Measurements from ENCODE around the gene CCDC102A. TPM values are rescaled to one million over a fixed set of nuclear protein-coding genes. Genes with fewer than 3 reads are reported as not detected.

CCDC102A gene
- polyA plus RNA-seq, 3 donors, result not detected

DNA sequence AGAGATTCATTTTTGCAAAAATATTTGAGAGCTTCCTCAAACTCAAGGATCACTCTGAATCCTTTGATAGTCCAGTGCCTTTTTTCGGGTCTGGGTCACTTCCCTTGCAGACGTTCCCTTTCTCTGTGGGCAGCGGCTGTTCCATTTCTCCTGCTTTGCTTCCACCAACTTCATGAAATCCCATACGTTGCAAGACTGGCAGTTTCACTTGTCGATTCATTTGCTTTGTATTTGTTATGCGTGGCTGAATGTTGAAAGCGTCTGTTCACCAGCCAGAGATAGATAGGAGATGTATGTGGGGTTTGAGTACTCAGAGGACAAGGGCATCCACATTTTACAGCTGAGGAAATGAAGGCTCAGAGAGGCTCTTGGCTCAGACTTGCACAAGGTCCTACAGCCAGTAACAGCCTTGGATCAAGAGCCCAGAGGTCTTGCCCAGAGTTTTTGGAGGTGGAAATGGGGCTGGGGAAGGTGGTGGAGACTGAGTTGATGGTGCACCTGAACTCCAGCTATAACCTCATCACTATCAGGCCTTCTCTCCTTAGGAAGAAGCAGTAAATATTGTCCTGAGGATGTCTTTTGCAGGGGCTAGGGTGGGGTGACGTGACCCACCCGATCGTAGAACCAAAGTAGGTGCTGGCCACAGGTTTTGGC lies 1.3 kb upstream of the CCDC102A start:
- intact Hi-C loops (cut with micrococcal nuclease), result no loop called here
- Histone ChIP-seq H3K36me3 (replicated peaks in 1 of 2; ENCODE audit: control insufficient read depth in 1 of 2, insufficient read depth in 2 of 2, low read length in 2 of 2) (no peaks in the 10 kb centered on the region), H3K79me2 (ENCODE audit: insufficient read depth, low read length) (no peaks in the 10 kb centered on the region), H3K9ac (ENCODE audit: insufficient read depth, low read length, poor library complexity, severe bottlenecking) (no peak overlapping the region), H3K27ac (ENCODE audit: low read depth in 1 of 2, low read length in 2 of 2) (no peak overlapping the region), H3K4me1 (ENCODE audit: control insufficient read depth in 1 of 2, insufficient read depth in 2 of 2, low read length in 2 of 2) (peaks cover 48 to 60% of the 10 kb centered on the region in 2 donors), H3K27me3 (ENCODE audit: control insufficient read depth in 2 of 2, insufficient read depth in 2 of 2, low read length in 2 of 2) (peaks cover 26 to 81% of the 10 kb centered on the region in 2 donors), H3K4me3 (replicated peaks in 1 of 3; ENCODE audit: low read depth in 2 of 3, low read length in 3 of 3) (peak overlapping the region in 1 of 3 experiments; percentile 60), H3K4me2 (replicated peaks; ENCODE audit: extremely low read depth, low read length, poor library complexity, severe bottlenecking) (no peak overlapping the region), H4K20me1 (ENCODE audit: insufficient read depth, low read length) (peaks cover 15% of the 10 kb centered on the region), H2AFZ (ENCODE audit: insufficient read depth, low read depth, low read length, poor library complexity, severe bottlenecking) (no peak overlapping the region), H3K9me3 (replicated peaks in 1 of 2; ENCODE audit: control insufficient read depth in 1 of 2, insufficient read depth in 1 of 2, low read length in 2 of 2) (no peaks in the 10 kb centered on the region)
- DNase-seq, result peak; percentile 23 to 54 (median 48)
- Mint-ChIP-seq H3K27me3 (ENCODE audit: low read depth in 3 of 3) (peaks cover 80 to 92% (median 83%) of the 10 kb centered on the region in 3 donors), H3K36me3 (peaks cover 4 to 5% of the 10 kb centered on the region in 2 donors), H3K4me3 (peak overlapping the region in 1 of 2 donors; percentile 76), H3K27ac (peak overlapping the region in 4 of 7 donors; percentile 10 to 65 (median 36)), H3K4me1 (peaks cover 59% of the 10 kb centered on the region), H3K9me3 (peaks cover 0 to 19% (median 5%) of the 10 kb centered on the region in 7 donors)
- 0% methylated on average over 2 of the region's 10 CpGs for WGBS (ENCODE audit: insufficient coverage)
- TF ChIP-seq, protein P1, sequence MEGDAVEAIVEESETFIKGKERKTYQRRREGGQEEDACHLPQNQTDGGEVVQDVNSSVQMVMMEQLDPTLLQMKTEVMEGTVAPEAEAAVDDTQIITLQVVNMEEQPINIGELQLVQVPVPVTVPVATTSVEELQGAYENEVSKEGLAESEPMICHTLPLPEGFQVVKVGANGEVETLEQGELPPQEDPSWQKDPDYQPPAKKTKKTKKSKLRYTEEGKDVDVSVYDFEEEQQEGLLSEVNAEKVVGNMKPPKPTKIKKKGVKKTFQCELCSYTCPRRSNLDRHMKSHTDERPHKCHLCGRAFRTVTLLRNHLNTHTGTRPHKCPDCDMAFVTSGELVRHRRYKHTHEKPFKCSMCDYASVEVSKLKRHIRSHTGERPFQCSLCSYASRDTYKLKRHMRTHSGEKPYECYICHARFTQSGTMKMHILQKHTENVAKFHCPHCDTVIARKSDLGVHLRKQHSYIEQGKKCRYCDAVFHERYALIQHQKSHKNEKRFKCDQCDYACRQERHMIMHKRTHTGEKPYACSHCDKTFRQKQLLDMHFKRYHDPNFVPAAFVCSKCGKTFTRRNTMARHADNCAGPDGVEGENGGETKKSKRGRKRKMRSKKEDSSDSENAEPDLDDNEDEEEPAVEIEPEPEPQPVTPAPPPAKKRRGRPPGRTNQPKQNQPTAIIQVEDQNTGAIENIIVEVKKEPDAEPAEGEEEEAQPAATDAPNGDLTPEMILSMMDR (IDR thresholded peaks at IDR 0.05), result no peak

- Histone ChIP-seq H3K27ac (ENCODE audit: low read depth in 1 of 2, low read length in 2 of 2) (no peak overlapping the region), H3K4me2 (replicated peaks; ENCODE audit: extremely low read depth, low read length, poor library complexity, severe bottlenecking) (peak overlapping the region; percentile 81), H3K27me3 (ENCODE audit: control insufficient read depth in 2 of 2, insufficient read depth in 2 of 2, low read length in 2 of 2) (peaks cover 26 to 86% of the 10 kb centered on the region in 2 donors), H4K20me1 (ENCODE audit: insufficient read depth, low read length) (peaks cover 13% of the 10 kb centered on the region), H3K79me2 (ENCODE audit: insufficient read depth, low read length) (no peaks in the 10 kb centered on the region), H3K9me3 (replicated peaks in 1 of 2; ENCODE audit: control insufficient read depth in 1 of 2, insufficient read depth in 1 of 2, low read length in 2 of 2) (no peaks in the 10 kb centered on the region), H3K4me1 (ENCODE audit: control insufficient read depth in 1 of 2, insufficient read depth in 2 of 2, low read length in 2 of 2) (peaks cover 42 to 55% of the 10 kb centered on the region in 2 donors), H3K36me3 (replicated peaks in 1 of 2; ENCODE audit: control insufficient read depth in 1 of 2, insufficient read depth in 2 of 2, low read length in 2 of 2) (no peaks in the 10 kb centered on the region), H3K4me3 (replicated peaks in 1 of 3; ENCODE audit: low read depth in 2 of 3, low read length in 3 of 3) (peak overlapping the region in 1 of 3 experiments; percentile 60), H3K9ac (ENCODE audit: insufficient read depth, low read length, poor library complexity, severe bottlenecking) (no peak overlapping the region), H2AFZ (ENCODE audit: insufficient read depth, low read depth, low read length, poor library complexity, severe bottlenecking) (no peak overlapping the region)
- Mint-ChIP-seq H3K27ac (peak overlapping the region in 5 of 7 donors; percentile 10 to 59 (median 50)), H3K36me3 (peaks cover 4 to 5% of the 10 kb centered on the region in 2 donors), H3K4me1 (peaks cover 53% of the 10 kb centered on the region), H3K9me3 (peaks cover 0 to 19% (median 5%) of the 10 kb centered on the region in 7 donors), H3K4me3 (peak overlapping the region; percentile 54 to 76), H3K27me3 (ENCODE audit: low read depth in 3 of 3) (peaks cover 85 to 96% (median 87%) of the 10 kb centered on the region in 3 donors)
- 0% methylated on average over 5 of the region's 8 CpGs for WGBS (ENCODE audit: insufficient coverage)
- intact Hi-C loops (cut with micrococcal nuclease), result no loop called here
- TF ChIP-seq, protein P1 (IDR thresholded peaks at IDR 0.05), result no peak
- DNase-seq, result no peak
Measured at GRCh38 chr16:57537194-57537505, 779 bp upstream of the CCDC102A start.
